ENCODE measurements around the gene DHCR7.

The DHCR7 gene

DNA sequence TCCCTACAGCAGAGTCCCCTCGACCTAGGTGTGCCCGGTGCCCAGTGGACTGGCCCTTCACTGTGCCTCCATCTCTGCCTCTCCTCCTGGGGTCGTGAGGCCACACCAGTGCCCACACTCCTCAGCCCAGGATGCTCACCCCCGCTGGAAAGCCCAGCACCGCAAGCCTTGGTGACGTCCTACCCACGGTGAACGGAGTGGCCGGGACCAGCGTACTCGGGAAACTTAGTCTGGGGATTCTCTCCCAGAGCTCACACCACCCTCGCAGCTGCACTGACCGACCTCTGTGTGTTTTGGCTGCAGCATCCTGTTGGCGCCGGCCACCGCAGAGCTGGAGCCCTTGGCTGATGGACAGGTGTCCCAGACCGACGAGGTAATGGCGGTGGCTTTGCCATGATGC is 43.3 kb upstream of the DHCR7 start:
- H3K9me3 ChIP-seq (ENCODE audit: severe bottlenecking) = no peaks in the 10 kb centered on the region
- H3K27ac ChIP-seq (ENCODE audit: poor library complexity, severe bottlenecking) = no peak overlapping the region
- no peaks in the 10 kb centered on the region for H3K27me3 ChIP-seq (ENCODE audit: insufficient read depth, poor library complexity, severe bottlenecking)
- H3K4me3 ChIP-seq (ENCODE audit: severe bottlenecking) = no peak overlapping the region
- TF ChIP-seq, protein P1, sequence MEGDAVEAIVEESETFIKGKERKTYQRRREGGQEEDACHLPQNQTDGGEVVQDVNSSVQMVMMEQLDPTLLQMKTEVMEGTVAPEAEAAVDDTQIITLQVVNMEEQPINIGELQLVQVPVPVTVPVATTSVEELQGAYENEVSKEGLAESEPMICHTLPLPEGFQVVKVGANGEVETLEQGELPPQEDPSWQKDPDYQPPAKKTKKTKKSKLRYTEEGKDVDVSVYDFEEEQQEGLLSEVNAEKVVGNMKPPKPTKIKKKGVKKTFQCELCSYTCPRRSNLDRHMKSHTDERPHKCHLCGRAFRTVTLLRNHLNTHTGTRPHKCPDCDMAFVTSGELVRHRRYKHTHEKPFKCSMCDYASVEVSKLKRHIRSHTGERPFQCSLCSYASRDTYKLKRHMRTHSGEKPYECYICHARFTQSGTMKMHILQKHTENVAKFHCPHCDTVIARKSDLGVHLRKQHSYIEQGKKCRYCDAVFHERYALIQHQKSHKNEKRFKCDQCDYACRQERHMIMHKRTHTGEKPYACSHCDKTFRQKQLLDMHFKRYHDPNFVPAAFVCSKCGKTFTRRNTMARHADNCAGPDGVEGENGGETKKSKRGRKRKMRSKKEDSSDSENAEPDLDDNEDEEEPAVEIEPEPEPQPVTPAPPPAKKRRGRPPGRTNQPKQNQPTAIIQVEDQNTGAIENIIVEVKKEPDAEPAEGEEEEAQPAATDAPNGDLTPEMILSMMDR (IDR thresholded peaks at IDR 0.05; ENCODE audit: poor library complexity, severe bottlenecking) = no peak
- peaks cover 5% of the 10 kb centered on the region; the same call in 1 of the 2 replicates for H3K36me3 ChIP-seq (ENCODE audit: low read depth)
- no peaks in the 10 kb centered on the region for H3K4me1 ChIP-seq (ENCODE audit: insufficient read depth, poor library complexity, severe bottlenecking)
- DNase-seq (ENCODE audit: low spot score) (peak; percentile 64), ATAC-seq (ENCODE audit: low read depth) (no peak)

DNA sequence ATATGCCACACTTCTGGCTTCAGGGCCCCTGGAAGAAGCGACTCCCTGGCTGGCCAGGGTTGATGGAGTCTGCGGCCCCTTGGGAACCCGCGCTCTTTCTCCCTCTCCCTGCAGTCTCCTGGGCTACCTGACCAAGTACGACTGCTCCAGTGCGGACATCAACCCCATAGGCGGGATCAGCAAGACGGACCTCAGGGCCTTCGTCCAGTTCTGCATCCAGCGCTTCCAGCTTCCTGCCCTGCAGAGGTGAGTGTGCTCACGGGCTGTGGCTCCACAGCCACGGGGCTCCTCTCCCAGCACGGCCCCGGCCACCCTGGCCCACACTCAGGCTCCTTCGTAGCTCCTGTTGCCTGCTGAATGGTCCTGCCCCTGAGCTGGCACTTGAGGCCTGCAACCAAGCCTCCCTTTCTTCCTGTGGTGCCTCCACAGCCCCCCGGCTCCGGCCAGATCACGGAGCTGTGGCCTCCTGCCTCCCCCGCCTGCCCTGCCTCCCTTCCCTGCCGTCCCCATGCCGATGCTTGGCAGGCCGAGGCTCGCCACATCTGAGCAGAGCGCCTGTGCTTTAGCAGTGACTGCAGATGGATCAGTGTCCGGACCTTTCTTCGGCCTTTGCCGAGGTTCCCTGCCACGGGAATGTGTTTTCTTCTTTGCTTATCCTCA is 42.7 kb upstream of the DHCR7 start:
- Histone ChIP-seq H3K27me3 (ENCODE audit: insufficient read depth, poor library complexity, severe bottlenecking) (no peaks in the 10 kb centered on the region), H3K36me3 (ENCODE audit: low read depth) (peaks cover 5% of the 10 kb centered on the region; the same call in 1 of the 2 replicates), H3K4me3 (ENCODE audit: severe bottlenecking) (no peak overlapping the region), H3K4me1 (ENCODE audit: insufficient read depth, poor library complexity, severe bottlenecking) (no peaks in the 10 kb centered on the region), H3K9me3 (ENCODE audit: severe bottlenecking) (no peaks in the 10 kb centered on the region), H3K27ac (ENCODE audit: poor library complexity, severe bottlenecking) (no peak overlapping the region)
- ATAC-seq (ENCODE audit: low read depth) (no peak), DNase-seq (ENCODE audit: low spot score) (peak; percentile 45)
- TF ChIP-seq, protein P1 (IDR thresholded peaks at IDR 0.05; ENCODE audit: poor library complexity, severe bottlenecking) = no peak

DNA sequence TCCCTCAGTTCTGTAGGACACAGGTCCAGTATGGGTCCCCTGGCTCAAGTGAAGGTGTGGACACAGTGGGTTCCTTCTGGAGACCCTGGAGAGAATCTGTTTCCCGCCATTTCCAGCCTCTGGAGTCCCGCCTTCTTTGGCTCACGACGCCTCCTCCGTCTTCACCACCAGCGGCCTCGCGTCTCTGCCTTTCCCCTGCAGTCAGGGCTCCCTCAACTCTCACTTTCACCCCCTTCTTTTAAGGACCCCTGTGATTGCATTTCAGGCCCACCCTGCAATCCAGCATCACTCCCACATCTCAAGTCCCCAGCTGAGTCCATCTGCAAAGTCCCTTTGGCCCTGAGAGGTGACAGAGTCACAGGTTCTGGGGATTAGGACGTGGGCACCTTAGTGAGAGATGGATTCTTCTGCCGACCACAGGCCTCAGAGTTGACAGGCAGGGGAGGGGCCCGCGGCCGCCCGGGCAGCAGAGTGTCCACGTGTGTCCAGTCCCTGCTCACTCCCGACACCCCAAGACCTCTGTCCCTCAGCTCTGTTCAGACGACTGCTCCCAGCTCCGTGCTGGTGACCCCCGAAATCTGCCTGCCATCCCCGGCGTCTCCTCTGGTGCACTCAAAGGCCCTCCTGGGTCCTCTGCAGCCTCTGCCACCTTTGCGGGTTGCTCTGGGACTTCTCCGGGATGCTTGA is 42.0 kb upstream of the DHCR7 start:
- Histone ChIP-seq H3K4me3 (ENCODE audit: severe bottlenecking) (no peak overlapping the region), H3K27me3 (ENCODE audit: insufficient read depth, poor library complexity, severe bottlenecking) (no peaks in the 10 kb centered on the region), H3K27ac (ENCODE audit: poor library complexity, severe bottlenecking) (no peak overlapping the region), H3K9me3 (ENCODE audit: severe bottlenecking) (no peaks in the 10 kb centered on the region), H3K4me1 (ENCODE audit: insufficient read depth, poor library complexity, severe bottlenecking) (no peaks in the 10 kb centered on the region), H3K36me3 (ENCODE audit: low read depth) (peaks cover 5% of the 10 kb centered on the region; the same call in 1 of the 2 replicates)
- DNase-seq (ENCODE audit: low spot score) (no peak), ATAC-seq (ENCODE audit: low read depth) (no peak)
- TF ChIP-seq, protein P1 (IDR thresholded peaks at IDR 0.05; ENCODE audit: poor library complexity, severe bottlenecking) = no peak

DNA sequence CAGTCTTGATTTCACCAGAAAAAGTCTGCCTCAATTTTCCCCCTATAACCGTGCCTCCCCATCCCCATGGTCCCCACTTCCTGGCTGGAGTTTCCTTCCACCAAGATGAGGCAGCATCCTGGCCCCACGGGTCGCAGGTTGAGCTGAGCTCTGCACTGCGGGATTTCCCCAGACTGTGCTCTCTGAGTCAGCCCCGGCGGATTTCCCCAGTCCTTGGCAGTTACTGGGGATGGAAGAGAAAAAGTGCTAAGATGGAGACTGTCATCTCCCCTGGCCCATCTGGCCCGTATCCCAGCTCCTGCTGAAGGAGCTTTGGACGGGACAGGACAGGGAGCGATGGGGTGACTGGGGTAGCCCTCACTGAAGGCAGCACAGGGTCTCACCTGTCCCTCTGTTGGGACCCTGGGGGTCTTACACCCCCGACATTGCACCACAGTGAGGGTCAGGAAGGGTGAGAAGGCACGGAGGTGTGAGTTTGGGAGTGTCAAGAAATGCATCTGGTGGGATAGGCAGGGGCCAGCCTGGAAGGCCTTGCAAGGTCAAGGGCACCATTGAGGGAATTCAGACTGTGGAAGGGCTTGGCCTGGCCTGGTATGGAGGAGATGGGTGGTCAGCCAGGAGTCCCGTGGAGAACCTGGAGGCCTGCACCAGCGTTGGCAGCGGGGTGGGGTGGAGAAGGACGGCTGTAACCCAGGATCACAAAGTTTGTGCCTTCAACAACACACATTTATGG is 41.3 kb upstream of the DHCR7 start:
- ATAC-seq (ENCODE audit: low read depth) (peak; percentile 44; the same call in 1 of the 3 replicates), DNase-seq (ENCODE audit: low spot score) (peak; percentile 51)
- no peaks in the 10 kb centered on the region for H3K27me3 ChIP-seq (ENCODE audit: insufficient read depth, poor library complexity, severe bottlenecking)
- TF ChIP-seq, protein P1 (IDR thresholded peaks at IDR 0.05; ENCODE audit: poor library complexity, severe bottlenecking) = no peak
- H3K4me3 ChIP-seq (ENCODE audit: severe bottlenecking) = no peak overlapping the region
- H3K9me3 ChIP-seq (ENCODE audit: severe bottlenecking) = no peaks in the 10 kb centered on the region
- H3K36me3 ChIP-seq (ENCODE audit: low read depth) = no peaks in the 10 kb centered on the region
- H3K27ac ChIP-seq (ENCODE audit: poor library complexity, severe bottlenecking) = no peak overlapping the region
- H3K4me1 ChIP-seq (ENCODE audit: insufficient read depth, poor library complexity, severe bottlenecking) = no peaks in the 10 kb centered on the region
